Skeletal muscle satellite cell (primary cell): ENCODE measurements around the gene PLA2G1B.
A peak's percentile ranks its signal among the peaks of the same experiment; 100 is the strongest.

ENCODE experiments used
- H3K27me3 ChIP-seq: 2 replicates; pipeline ENCODE4 v1.7.0; 2013; ENCODE audit warnings: low read length; ENCODE audit not compliant: control insufficient read depth, insufficient read depth
- H3K36me3 ChIP-seq: 2 replicates; pipeline ENCODE4 v1.7.0; 2013; ENCODE audit warnings: mild to moderate bottlenecking, control low read depth, low read length; ENCODE audit not compliant: insufficient read depth
- H3K4me1 ChIP-seq: 2 replicates; pipeline ENCODE4 v1.7.0; 2013; ENCODE audit warnings: low read length; ENCODE audit not compliant: control insufficient read depth, insufficient read depth
- H3K4me2 ChIP-seq: 2 replicates; pipeline ENCODE4 v1.7.0; 2013; ENCODE audit warnings: mild to moderate bottlenecking, low read length
- H3K4me3 ChIP-seq: 2 replicates; pipeline ENCODE4 v1.7.0; 2013; ENCODE audit warnings: low read length
- H3K9ac ChIP-seq: 2 replicates; pipeline ENCODE4 v1.7.0; 2013; ENCODE audit warnings: mild to moderate bottlenecking, low read depth, low read length, moderate library complexity
- H3K9me3 ChIP-seq: replicated peaks from 2 replicates; pipeline ENCODE4 v1.7.0; 2013; ENCODE audit warnings: mild to moderate bottlenecking, control low read depth, low read length

The PLA2G1B gene

GRCh38 chr12:120316798-120317223 lies 10.8 kb downstream of the PLA2G1B start:
- Histone ChIP-seq H3K9ac (peak overlapping the region; percentile 74), H3K9me3 (no peaks in the 10 kb centered on the region), H3K36me3 (no peaks in the 10 kb centered on the region), H3K4me2 (peak overlapping the region; percentile 93), H3K4me3 (peak overlapping the region; percentile 81), H3K4me1 (peaks cover 6% of the 10 kb centered on the region), H3K27me3 (peaks cover 11% of the 10 kb centered on the region)

GRCh38 chr12:120314220-120314619 lies 13.4 kb downstream of the PLA2G1B start:
- Histone ChIP-seq H3K4me1 (peaks cover 6% of the 10 kb centered on the region), H3K4me2 (no peak overlapping the region), H3K27me3 (no peaks in the 10 kb centered on the region), H3K9ac (no peak overlapping the region), H3K36me3 (no peaks in the 10 kb centered on the region), H3K4me3 (no peak overlapping the region), H3K9me3 (no peaks in the 10 kb centered on the region)

GRCh38 chr12:120301962-120302815 lies 25.4 kb downstream of the PLA2G1B start, which contains the start of gene SIRT4:
TSS of gene SIRT4 (plus strand) at chr12:120302321. CDS start at chr12:120303562, 1,241 bp downstream.
- Histone ChIP-seq H3K4me1 (no peaks in the 10 kb centered on the region), H3K4me3 (peak within 1 kb of the TSS; percentile 74), H3K4me2 (peak within 1 kb of the TSS; percentile 84), H3K27me3 (no peaks in the 10 kb centered on the region), H3K9me3 (no peaks in the 10 kb centered on the region), H3K36me3 (no peaks in the 10 kb centered on the region), H3K9ac (peak within 1 kb of the TSS; percentile 78)

- Histone ChIP-seq H3K4me3 (peak within 1 kb of the TSS; percentile 50), H3K9me3 (no peaks in the 10 kb centered on the region), H3K27me3 (no peaks in the 10 kb centered on the region), H3K36me3 (no peaks in the 10 kb centered on the region), H3K4me1 (peaks cover 13% of the 10 kb centered on the region), H3K4me2 (peak within 1 kb of the TSS; percentile 75), H3K9ac (peak within 1 kb of the TSS; percentile 92)
These were observed 34.7 kb downstream of the PLA2G1B start, which contains the start of gene RNU4-1 for GRCh38 chr12:120292661-120293531. TSS of gene RNU4-1 (minus strand) at chr12:120293237.

- Histone ChIP-seq H3K4me3 (peak overlapping the region; percentile 50), H3K9me3 (no peaks in the 10 kb centered on the region), H3K4me2 (peak overlapping the region; percentile 75), H3K9ac (peak overlapping the region; percentile 92), H3K36me3 (no peaks in the 10 kb centered on the region), H3K4me1 (peaks cover 13% of the 10 kb centered on the region), H3K27me3 (no peaks in the 10 kb centered on the region)
These were observed 35.2 kb downstream of the PLA2G1B start for GRCh38 chr12:120292411-120292660.

GRCh38 chr12:120290609-120291305 lies 36.8 kb downstream of the PLA2G1B start:
- no peaks in the 10 kb centered on the region for H3K9me3 ChIP-seq

DNA sequence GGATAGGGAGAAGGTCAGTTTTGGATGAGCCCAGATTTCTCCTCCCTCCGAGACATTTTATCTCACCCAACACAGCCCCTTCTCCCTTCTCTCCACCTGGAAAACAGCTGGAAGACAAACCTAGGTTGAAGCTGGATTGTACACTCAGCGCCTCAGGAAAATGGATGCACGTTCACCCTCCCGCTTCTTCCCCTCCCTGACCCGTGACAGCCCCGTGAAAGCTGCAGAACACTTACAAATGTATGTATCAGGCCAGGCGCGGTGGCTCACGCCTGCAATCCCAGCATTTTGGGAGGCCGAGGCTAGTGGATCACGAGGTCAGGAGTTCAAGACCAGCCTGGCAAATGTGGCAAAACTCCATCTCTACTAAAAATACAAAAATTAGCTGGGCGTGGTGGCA lies 40.1 kb downstream of the PLA2G1B start:
- no peak overlapping the region for H3K4me2 ChIP-seq
- no peaks in the 10 kb centered on the region for H3K36me3 ChIP-seq
- H3K27me3 ChIP-seq: no peaks in the 10 kb centered on the region
- H3K4me1 ChIP-seq: peaks cover 7% of the 10 kb centered on the region
- no peaks in the 10 kb centered on the region for H3K9me3 ChIP-seq
- H3K9ac ChIP-seq: no peak overlapping the region
- no peak overlapping the region for H3K4me3 ChIP-seq

More at GRCh38 chr12:120290609-120291305, 36.8 kb downstream of the PLA2G1B start:
- H3K27me3 ChIP-seq: no peaks in the 10 kb centered on the region
- H3K4me1 ChIP-seq: peaks cover 13% of the 10 kb centered on the region
- peak overlapping the region; percentile 76 for H3K4me2 ChIP-seq
- H3K36me3 ChIP-seq: no peaks in the 10 kb centered on the region
- H3K9ac ChIP-seq: peak overlapping the region; percentile 47
- peak overlapping the region; percentile 51 for H3K4me3 ChIP-seq

GRCh38 chr12:120286768-120287490 lies 40.6 kb downstream of the PLA2G1B start:
- H3K9ac ChIP-seq: no peak overlapping the region
- H3K36me3 ChIP-seq: no peaks in the 10 kb centered on the region
- H3K27me3 ChIP-seq: no peaks in the 10 kb centered on the region
- peaks cover 7% of the 10 kb centered on the region for H3K4me1 ChIP-seq
- no peak overlapping the region for H3K4me2 ChIP-seq
- H3K4me3 ChIP-seq: no peak overlapping the region
- H3K9me3 ChIP-seq: no peaks in the 10 kb centered on the region

GRCh38 chr12:120284381-120284780 lies 43.2 kb downstream of the PLA2G1B start:
- Histone ChIP-seq H3K27me3 (no peaks in the 10 kb centered on the region), H3K9ac (no peak overlapping the region), H3K9me3 (no peaks in the 10 kb centered on the region), H3K4me3 (no peak overlapping the region), H3K36me3 (no peaks in the 10 kb centered on the region), H3K4me1 (no peaks in the 10 kb centered on the region), H3K4me2 (no peak overlapping the region)

- H3K36me3 ChIP-seq: no peaks in the 10 kb centered on the region
- H3K9ac ChIP-seq: no peak overlapping the region
- no peak overlapping the region for H3K4me2 ChIP-seq
- no peaks in the 10 kb centered on the region for H3K27me3 ChIP-seq
- H3K4me3 ChIP-seq: no peak overlapping the region
- H3K4me1 ChIP-seq: no peaks in the 10 kb centered on the region
- no peaks in the 10 kb centered on the region for H3K9me3 ChIP-seq
These were observed 44.3 kb downstream of the PLA2G1B start for GRCh38 chr12:120283318-120283717.
